Calu3 (cell line): ENCODE data around the gene PLXNA4. TPM values are rescaled to one million over a fixed set of nuclear protein-coding genes. Genes with fewer than 3 reads are reported as not detected.

Experiments used
- BruUV-seq: library from RNA; stranded (reverse); fragments of 400-500 nt; replicated peaks from 2 replicates; lab custom pipeline; 2021; lab: Mats Ljungman, UMichigan
- CTCF ChIA-PET: fragments of 300-600 bp; sonication (Branson Sonifier 250); formaldehyde crosslinking; loops from one replicate; lab custom pipeline; 2022; ENCODE audit warnings: antibody characterized with exemption; lab: Charles Lee
- DNase-seq: peaks from one replicate; pipeline ENCODE4 v3.0.0; 2022
- H3K27ac Mint-ChIP-seq: one replicate; pipeline ENCODE4 v1.8.0; 2022; ENCODE audit warnings: mixed read lengths; ENCODE audit not compliant: unreplicated experiment
- H3K27me3 Mint-ChIP-seq: one replicate; pipeline ENCODE4 v1.8.0; 2022; ENCODE audit warnings: mixed read lengths; ENCODE audit not compliant: unreplicated experiment
- H3K36me3 Mint-ChIP-seq: one replicate; pipeline ENCODE4 v1.8.0; 2022; ENCODE audit warnings: mild to moderate bottlenecking, moderate library complexity, mixed read lengths; ENCODE audit not compliant: insufficient read depth, unreplicated experiment
- H3K4me1 Mint-ChIP-seq: one replicate; pipeline ENCODE4 v1.8.0; 2022; ENCODE audit warnings: mild to moderate bottlenecking, low read depth, mixed read lengths; ENCODE audit not compliant: unreplicated experiment
- H3K4me3 Mint-ChIP-seq: one replicate; pipeline ENCODE4 v1.8.0; 2022; ENCODE audit warnings: mild to moderate bottlenecking, low read depth, moderate library complexity, mixed read lengths; ENCODE audit not compliant: unreplicated experiment
- H3K9me3 Mint-ChIP-seq: one replicate; pipeline ENCODE4 v1.8.0; 2022; ENCODE audit warnings: low read depth, mixed read lengths; ENCODE audit not compliant: unreplicated experiment
- CTCF ChIP-seq: fragments of 200-600 bp; IDR thresholded peaks from one replicate; pipeline ENCODE4 v1.8.0; 2022; ENCODE audit warnings: antibody characterized with exemption; ENCODE audit not compliant: unreplicated experiment
- intact Hi-C: fragments of 100-400 bp; cut with micrococcal nuclease; formaldehyde crosslinking; loops from one replicate; pipeline ENCODE4 v1.10.0; 2022; ENCODE audit not compliant: unreplicated experiment
- total RNA-seq: library from RNA; stranded (reverse); gene quantifications from 2 replicates; pipeline ENCODE4 v1.2.3, GENCODE V29; 2022

PLXNA4 gene
- total RNA-seq, 1 experiment from 2014 or later: not detected

- H3K36me3 Mint-ChIP-seq: no peaks in the 10 kb centered on the region
- H3K9me3 Mint-ChIP-seq: no peaks in the 10 kb centered on the region
- BruUV-seq: no TSS peak
- no peak for TF ChIP-seq CTCF
- intact Hi-C loops: no loop called here
- H3K4me3 Mint-ChIP-seq: no peak overlapping the region
- CTCF ChIA-PET: no interaction called here
- peaks cover 17% of the 10 kb centered on the region for H3K4me1 Mint-ChIP-seq
- peaks cover 37% of the 10 kb centered on the region for H3K27me3 Mint-ChIP-seq
- DNase-seq: peak; percentile 3
- no peak overlapping the region for H3K27ac Mint-ChIP-seq
Measured at GRCh38 chr7:132292803-132293202, 283.5 kb downstream of the PLXNA4 start.

DNA sequence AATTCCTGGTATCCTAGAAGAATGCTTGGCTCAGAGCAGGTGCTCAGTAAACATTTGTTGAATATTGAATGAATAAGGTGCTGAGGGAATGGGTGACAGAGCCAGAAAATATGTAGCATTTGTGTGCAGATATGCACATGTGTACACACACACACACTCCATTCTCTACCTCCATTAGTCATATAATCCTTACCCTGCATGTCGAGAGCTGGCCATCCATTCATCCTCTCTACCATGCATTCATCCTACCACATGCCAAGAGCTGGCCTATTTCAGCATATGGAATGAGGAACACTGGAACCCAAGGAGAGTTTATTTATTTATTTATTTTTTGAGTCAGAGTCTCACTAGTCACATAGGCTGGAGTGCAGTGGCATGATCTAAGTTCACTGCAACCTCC is 284.8 kb downstream of the PLXNA4 start:
- DNase-seq: no peak
- BruUV-seq: no TSS peak
- intact Hi-C loops: no loop called here
- CTCF ChIA-PET: no interaction called here
- Mint-ChIP-seq H3K9me3 (no peaks in the 10 kb centered on the region), H3K4me1 (peaks cover 17% of the 10 kb centered on the region), H3K36me3 (no peaks in the 10 kb centered on the region), H3K27ac (no peak overlapping the region), H3K27me3 (peaks cover 37% of the 10 kb centered on the region), H3K4me3 (no peak overlapping the region)
- no peak for TF ChIP-seq CTCF

GRCh38 chr7:132290021-132290420 is 286.2 kb downstream of the PLXNA4 start:
- Mint-ChIP-seq H3K36me3 (no peaks in the 10 kb centered on the region), H3K4me1 (peaks cover 17% of the 10 kb centered on the region), H3K9me3 (no peaks in the 10 kb centered on the region), H3K27me3 (peaks cover 49% of the 10 kb centered on the region), H3K27ac (no peak overlapping the region), H3K4me3 (no peak overlapping the region)
- BruUV-seq: no TSS peak
- intact Hi-C loops: no loop called here
- DNase-seq: no peak
- CTCF ChIA-PET: no interaction called here
- TF ChIP-seq CTCF: no peak

DNA sequence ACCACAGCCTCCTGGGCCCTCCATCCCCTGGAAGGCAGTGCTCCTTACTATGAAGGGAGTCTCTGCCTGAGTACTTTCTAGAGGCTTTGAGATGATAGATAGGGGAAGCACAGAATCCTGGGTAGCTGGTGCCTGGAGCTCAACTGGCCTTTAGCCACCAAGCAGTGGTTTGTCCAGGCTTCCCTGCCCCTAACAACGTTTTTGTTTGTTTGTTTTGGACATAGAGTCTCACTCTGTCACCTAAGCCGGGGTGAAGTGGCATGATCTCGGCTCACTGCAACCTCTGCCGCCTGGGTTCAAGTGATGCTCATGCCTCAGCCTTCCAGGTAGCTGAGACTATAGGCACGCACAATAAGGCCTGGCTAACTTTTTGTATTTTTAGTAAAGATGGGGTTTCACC is 289.4 kb downstream of the PLXNA4 start:
- DNase-seq: no peak
- BruUV-seq: no TSS peak
- CTCF ChIA-PET: no interaction called here
- intact Hi-C loops: no loop called here
- H3K27ac Mint-ChIP-seq: no peak overlapping the region
- no peak for TF ChIP-seq CTCF
- H3K9me3 Mint-ChIP-seq: no peaks in the 10 kb centered on the region
- peaks cover 29% of the 10 kb centered on the region for H3K27me3 Mint-ChIP-seq
- no peak overlapping the region for H3K4me3 Mint-ChIP-seq
- no peaks in the 10 kb centered on the region for H3K36me3 Mint-ChIP-seq
- H3K4me1 Mint-ChIP-seq: peaks cover 6% of the 10 kb centered on the region

- Mint-ChIP-seq H3K27ac (no peak overlapping the region), H3K27me3 (peaks cover 48% of the 10 kb centered on the region), H3K9me3 (no peaks in the 10 kb centered on the region), H3K4me1 (no peaks in the 10 kb centered on the region), H3K36me3 (no peaks in the 10 kb centered on the region), H3K4me3 (no peak overlapping the region)
- TF ChIP-seq CTCF: no peak
- no peak for DNase-seq
- BruUV-seq: no TSS peak
- intact Hi-C loops: no loop called here
- CTCF ChIA-PET: no interaction called here
Measured at GRCh38 chr7:132280335-132280734, 295.9 kb downstream of the PLXNA4 start.
